Muscle layer of colon (tissue), 2 donors: ENCODE measurements around the gene ADCY6.

ENCODE experiments used
- H3K27ac ChIP-seq: one replicate; pipeline ENCODE4 v1.7.0; 2013; ENCODE audit warnings: low read depth, mild to moderate bottlenecking, low read length, moderate library complexity
- H3K27me3 ChIP-seq, 2 donors: one replicate each; pipeline ENCODE4 v1.7.0; 2013; ENCODE audit warnings: low read length in 2 of 2, mild to moderate bottlenecking in 2 of 2; ENCODE audit not compliant: insufficient read depth in 2 of 2, control insufficient read depth in 1 of 2
- H3K36me3 ChIP-seq: one replicate; pipeline ENCODE4 v1.7.0; 2013; ENCODE audit warnings: mild to moderate bottlenecking, low read length; ENCODE audit not compliant: insufficient read depth
- H3K4me1 ChIP-seq: one replicate; pipeline ENCODE4 v1.7.0; 2013; ENCODE audit warnings: mild to moderate bottlenecking, low read length; ENCODE audit not compliant: insufficient read depth
- H3K4me3 ChIP-seq, 2 donors: one replicate each; pipeline ENCODE4 v1.7.0; 2013; ENCODE audit warnings: low read length in 2 of 2, low read depth in 1 of 2, mild to moderate bottlenecking in 1 of 2, moderate library complexity in 1 of 2
- H3K9ac ChIP-seq: one replicate; pipeline ENCODE4 v1.7.0; 2013; ENCODE audit warnings: low read length
- H3K9me3 ChIP-seq: one replicate; pipeline ENCODE4 v1.7.0; 2013; ENCODE audit warnings: mild to moderate bottlenecking, low read length
- donor health status: abdominal sarcoma.
- donor health status: Adenocarcinoma of cecum.

ADCY6 gene

DNA sequence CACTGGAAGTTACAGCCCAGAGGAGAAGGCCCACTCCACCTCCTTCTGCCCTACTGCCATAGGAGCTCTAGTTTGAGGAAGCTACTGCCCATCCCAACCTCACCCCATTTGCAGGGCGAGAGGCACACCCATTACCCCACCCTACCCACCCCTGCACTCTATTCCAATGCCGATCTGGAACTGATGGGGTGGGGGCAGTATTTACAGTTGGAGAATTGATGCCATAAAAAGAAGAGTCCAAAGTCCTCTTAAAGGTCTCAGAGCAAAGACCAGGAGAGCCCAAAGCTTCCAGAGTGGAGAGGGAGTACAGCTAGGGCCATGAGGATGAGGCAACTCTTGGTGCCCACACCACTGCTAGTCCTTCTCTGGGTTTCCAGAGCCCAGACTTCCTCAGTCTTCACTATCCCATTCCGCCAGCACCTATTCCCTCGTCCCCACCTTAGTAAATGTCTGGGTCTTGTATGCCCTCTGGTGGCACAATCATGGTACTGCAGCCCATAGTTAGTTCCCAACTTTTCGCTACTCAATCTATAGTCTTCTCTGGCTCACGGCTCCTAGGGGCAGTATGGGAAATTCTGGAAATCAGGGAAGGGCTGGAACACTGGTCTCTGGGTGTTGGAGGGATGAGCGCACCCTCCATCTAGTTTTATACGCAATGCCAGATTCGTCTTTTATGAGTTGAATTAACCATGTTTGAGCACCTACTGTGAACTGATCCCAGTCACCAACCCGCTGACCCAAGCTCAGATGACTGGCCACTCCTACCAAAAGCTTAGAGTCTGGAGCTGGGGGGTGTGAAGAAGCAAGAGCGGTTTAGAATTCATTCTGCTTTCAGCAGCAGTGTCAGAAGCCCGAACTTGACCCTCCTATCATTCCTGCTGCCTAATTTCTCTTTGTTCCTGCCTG, 6.9 kb upstream of the ADCY6 start:
- H3K27ac ChIP-seq: no peak overlapping the region
- H3K27me3 ChIP-seq: peaks cover 0 to 9% of the 10 kb centered on the region in 2 donors
- H3K9me3 ChIP-seq: no peaks in the 10 kb centered on the region
- H3K4me1 ChIP-seq: peaks cover 6% of the 10 kb centered on the region
- H3K9ac ChIP-seq: no peak overlapping the region
- no peak overlapping the region for H3K4me3 ChIP-seq
- H3K36me3 ChIP-seq: no peaks in the 10 kb centered on the region

DNA sequence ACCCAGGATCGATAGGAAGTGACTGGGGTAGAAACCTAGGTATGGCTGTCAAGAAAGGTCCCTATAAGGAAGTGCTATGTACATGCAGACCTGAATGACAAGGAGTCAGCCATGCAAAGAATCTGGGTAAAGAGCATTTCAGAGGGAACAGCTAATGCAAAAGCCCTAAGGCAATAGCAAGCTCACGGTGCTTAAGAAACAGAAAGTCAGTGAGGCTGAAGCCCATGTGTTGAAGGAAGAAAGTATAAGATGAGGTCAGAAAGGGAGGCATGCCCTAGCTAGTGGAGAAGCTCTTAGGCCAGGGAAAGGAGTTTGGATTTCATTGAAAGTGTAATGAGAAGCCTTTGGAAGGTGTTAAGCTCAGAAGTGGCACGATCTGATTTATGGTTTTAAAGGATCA, 6.0 kb upstream of the ADCY6 start:
- no peak overlapping the region for H3K27ac ChIP-seq
- H3K9me3 ChIP-seq: no peaks in the 10 kb centered on the region
- no peak overlapping the region for H3K9ac ChIP-seq
- H3K27me3 ChIP-seq: no peaks in the 10 kb centered on the region
- no peak overlapping the region for H3K4me3 ChIP-seq
- H3K4me1 ChIP-seq: peaks cover 6% of the 10 kb centered on the region
- no peaks in the 10 kb centered on the region for H3K36me3 ChIP-seq

DNA sequence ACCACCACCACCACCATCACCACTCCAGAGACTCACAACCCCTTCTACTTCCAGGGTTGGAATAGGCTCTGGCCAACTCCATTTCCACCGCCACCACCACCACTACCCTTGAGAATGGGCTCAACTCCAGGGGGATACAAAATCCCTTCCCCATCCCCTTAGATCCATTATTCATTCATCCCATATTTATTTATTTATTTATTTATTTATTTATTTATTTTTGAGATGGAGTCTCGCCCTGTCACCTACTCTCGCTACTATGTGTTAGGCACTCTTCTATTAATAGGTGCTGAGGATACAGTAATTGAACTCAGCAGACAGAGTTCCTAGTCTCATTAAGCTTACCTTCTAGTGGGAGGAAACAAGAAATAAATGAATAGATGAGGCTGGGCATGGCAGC, 4.8 kb upstream of the ADCY6 start:
- Histone ChIP-seq H3K27ac (no peak overlapping the region), H3K27me3 (no peaks in the 10 kb centered on the region), H3K9ac (no peak overlapping the region), H3K9me3 (no peaks in the 10 kb centered on the region), H3K4me1 (peaks cover 6% of the 10 kb centered on the region), H3K4me3 (no peak overlapping the region), H3K36me3 (no peaks in the 10 kb centered on the region)

DNA sequence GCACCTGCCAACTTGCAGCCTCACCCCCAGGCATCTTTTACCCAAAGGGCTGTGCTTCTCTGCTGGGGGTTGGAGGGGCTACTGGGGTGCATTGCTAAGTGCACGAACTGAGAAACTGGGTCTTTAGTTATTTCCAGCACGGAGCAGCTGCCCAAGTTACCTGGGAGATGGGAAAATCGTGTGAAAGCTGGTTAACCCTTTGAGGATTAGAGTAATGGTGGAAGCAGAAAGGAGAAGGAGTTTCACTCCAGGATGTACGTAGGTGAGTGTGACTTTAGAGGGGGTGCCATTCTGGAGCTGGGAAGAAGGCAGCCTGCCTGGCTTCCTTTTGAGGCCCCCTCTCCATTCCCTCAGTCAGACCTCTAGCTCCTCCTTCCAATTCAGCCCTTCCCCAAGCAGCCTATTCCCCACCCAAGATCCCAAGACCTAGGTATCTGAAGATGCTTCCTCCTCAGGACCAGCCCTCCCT, 1.0 kb upstream of the ADCY6 start:
- H3K27me3 ChIP-seq: no peaks in the 10 kb centered on the region
- no peaks in the 10 kb centered on the region for H3K36me3 ChIP-seq
- peaks cover 15% of the 10 kb centered on the region for H3K4me1 ChIP-seq
- no peak overlapping the region for H3K9ac ChIP-seq
- peak overlapping the region; percentile 39 to 99 for H3K4me3 ChIP-seq
- H3K9me3 ChIP-seq: no peaks in the 10 kb centered on the region
- H3K27ac ChIP-seq: peak overlapping the region; percentile 63

DNA sequence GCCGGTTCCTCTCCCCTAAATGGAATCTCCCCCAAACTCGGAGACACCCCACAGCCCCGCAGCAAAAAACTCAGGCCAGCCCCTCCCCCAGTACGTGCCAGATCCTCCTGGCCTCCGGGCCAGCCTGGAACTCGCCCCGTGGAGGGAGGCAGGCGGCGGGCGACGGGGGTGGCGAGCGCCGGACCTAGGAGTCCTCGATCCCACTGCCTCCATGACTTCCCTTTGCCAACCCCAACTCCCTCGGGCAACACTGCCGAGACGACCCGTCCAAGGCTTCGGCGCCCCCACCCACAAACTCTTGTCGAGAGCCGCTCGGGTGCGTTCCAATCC, 400 bp downstream of the ADCY6 start:
- H3K27me3 ChIP-seq: no peaks in the 10 kb centered on the region
- H3K27ac ChIP-seq: peak overlapping the region; percentile 76
- H3K4me1 ChIP-seq: peaks cover 15% of the 10 kb centered on the region
- peak overlapping the region; percentile 80 for H3K9ac ChIP-seq
- H3K4me3 ChIP-seq: peak overlapping the region; percentile 74 to 81
- no peaks in the 10 kb centered on the region for H3K9me3 ChIP-seq
- no peaks in the 10 kb centered on the region for H3K36me3 ChIP-seq

DNA sequence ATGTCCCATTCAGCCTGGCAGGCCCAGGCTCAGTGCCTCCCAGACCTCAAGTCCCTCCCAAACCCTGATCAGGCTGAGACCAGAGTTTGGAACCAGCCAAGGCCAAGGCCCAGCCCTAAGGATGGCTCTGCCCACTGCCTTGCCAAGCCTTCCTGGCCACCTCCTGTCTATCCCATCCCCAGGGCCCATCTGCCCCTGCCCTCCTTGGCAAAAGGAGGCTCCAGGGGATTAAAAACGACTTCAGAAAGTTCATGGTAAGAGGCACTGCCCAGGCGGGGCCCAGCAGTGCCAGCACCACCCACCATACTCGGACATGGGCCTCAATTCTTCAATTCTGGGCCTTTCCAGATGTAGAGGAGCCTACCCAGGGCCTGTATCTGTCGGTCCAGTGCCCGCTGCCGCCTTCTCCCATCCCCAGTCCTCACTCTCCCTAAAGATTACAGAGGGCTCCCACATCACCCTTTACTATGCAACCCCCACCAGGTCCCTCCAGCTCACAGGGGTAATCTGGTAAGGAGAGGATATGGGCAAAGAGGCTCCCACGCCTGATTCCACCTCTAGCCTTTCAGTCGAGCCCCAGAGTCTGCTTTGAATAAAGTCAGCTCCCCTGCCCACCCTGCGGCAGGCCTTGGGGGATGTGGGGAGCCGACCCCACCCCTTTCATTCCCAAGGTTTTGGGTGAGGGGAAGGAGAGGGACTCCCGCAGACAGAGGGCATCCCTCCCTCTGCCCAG, 932 bp downstream of the ADCY6 start:
- no peaks in the 10 kb centered on the region for H3K9me3 ChIP-seq

DNA sequence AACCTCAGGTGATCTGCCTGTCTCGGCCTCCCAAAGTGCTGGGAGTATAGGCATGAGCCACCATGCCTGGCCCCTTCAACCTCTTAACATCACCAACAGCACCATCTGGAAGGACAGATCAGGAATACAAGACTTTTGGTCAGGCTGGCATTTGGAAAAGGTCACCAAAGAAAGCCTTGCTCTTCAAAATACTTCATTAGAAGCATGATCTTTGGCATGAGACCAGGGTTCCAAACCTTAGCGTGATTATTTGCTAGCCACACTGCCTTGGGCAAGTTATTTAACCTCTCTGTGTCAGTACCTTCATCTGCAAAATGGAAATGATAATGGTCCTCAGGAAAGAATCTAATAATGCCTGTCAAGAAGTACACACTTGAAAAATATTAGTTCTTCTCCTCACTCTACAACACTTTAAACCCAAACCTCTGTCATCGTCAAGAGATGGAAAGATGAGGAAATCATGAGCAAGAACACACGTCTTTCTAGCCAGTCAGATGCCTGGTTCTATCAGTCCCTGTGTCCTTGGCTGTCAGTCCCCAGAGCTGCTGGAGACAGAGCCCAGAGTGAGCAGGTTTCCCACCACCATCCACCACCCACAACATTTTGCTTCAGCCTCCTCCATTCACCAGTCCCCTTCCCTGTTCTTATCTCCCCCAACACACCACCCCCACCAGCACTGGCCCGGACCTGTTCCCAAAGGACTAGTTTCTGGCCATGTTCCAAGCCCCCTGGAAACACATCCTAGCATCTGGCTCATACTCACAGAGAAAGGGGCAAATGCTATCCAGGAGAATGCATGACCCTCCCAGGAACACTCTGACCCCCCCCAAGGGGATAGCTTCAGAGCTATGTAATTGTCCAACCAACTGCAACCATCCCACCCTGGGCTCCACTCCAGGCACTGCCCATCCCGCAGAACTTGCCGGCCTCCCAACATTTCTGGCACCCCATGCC, 2.0 kb downstream of the ADCY6 start:
- Histone ChIP-seq H3K9ac (peak overlapping the region; percentile 80), H3K27ac (no peak overlapping the region), H3K4me3 (peak overlapping the region in 1 of 2 donors; percentile 81)

More for the DNA sequence above, 932 bp downstream of the ADCY6 start:
- H3K36me3 ChIP-seq: no peaks in the 10 kb centered on the region
- peak overlapping the region; percentile 74 to 81 for H3K4me3 ChIP-seq
- H3K9ac ChIP-seq: peak overlapping the region; percentile 80
- peak overlapping the region; percentile 76 for H3K27ac ChIP-seq
- peaks cover 15% of the 10 kb centered on the region for H3K4me1 ChIP-seq
- H3K27me3 ChIP-seq: no peaks in the 10 kb centered on the region

DNA sequence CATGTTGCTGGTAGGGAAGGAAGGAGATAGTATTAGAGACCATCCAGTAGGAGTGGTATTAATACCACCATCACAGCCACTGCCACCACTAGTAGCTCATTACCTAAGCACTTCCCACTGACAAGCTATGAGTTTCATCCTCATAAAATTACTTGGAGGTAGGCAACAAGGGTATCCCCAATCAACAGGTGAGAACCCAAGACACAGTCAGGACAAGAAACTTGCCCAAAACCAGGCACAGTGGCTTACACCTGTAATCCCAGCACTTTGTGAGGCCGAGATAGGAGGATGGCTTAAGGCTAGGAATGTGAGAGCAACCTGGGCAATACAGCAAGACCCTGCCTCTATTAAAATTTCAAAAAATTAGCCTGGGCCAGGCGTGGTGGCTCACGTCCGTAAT, 5.5 kb downstream of the ADCY6 start:
- H3K27ac ChIP-seq: no peak overlapping the region

More for the DNA sequence above, 2.0 kb downstream of the ADCY6 start:
- Histone ChIP-seq H3K4me1 (peaks cover 15% of the 10 kb centered on the region), H3K27me3 (no peaks in the 10 kb centered on the region), H3K36me3 (no peaks in the 10 kb centered on the region), H3K9me3 (no peaks in the 10 kb centered on the region)

DNA sequence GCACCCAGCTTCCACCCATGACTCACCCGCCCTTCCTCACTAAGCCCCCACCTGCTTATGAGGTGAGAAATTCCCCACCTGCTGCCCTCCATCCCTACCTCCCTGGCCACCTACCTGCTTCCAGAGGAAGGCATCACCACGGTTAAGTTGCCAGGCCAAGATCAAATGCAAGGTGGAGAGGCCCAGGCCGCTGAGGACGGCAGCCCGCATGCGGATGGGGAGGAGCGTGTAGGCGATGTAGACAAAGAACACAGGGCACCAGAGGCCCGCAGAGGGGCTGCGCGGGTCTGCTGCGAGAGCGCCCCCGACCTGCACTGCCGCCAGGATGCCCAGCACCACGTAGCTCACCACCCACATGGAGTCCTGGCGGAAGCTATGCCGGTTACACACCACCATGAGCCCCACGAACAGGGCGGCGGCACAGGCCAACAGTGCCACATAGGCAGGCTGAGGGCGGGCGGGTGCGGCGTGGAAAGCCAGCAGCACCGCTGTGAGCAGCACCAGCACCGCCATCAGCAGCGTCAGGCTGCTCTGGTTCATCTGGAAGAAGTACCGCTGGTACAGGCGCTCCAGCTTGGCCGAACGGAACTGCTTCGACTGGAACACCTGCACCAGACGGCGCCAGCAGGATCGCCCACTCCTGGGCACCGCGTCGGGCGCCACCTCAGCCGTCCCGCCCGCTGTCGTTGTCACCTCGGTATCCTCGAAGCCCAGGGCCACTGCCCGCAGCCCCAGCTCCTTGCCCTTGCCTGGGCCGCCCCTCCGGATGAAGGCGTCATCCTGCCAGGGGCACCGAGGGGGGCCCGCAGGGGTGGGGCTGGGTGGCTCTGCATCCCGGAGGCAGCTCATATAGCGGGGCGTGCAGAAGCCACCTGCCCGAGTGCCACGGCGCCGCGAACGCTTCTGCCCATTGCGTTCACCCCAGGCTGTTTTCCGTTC, 6.2 kb downstream of the ADCY6 start:
- no peak overlapping the region for H3K9ac ChIP-seq
- no peak overlapping the region for H3K4me3 ChIP-seq
- no peaks in the 10 kb centered on the region for H3K27me3 ChIP-seq
- H3K36me3 ChIP-seq: no peaks in the 10 kb centered on the region
- no peak overlapping the region for H3K27ac ChIP-seq
- H3K9me3 ChIP-seq: no peaks in the 10 kb centered on the region
- peaks cover 23% of the 10 kb centered on the region for H3K4me1 ChIP-seq

More for the DNA sequence above, 5.5 kb downstream of the ADCY6 start:
- Histone ChIP-seq H3K9me3 (no peaks in the 10 kb centered on the region), H3K27me3 (no peaks in the 10 kb centered on the region), H3K9ac (no peak overlapping the region), H3K36me3 (no peaks in the 10 kb centered on the region), H3K4me1 (peaks cover 25% of the 10 kb centered on the region), H3K4me3 (no peak overlapping the region)

DNA sequence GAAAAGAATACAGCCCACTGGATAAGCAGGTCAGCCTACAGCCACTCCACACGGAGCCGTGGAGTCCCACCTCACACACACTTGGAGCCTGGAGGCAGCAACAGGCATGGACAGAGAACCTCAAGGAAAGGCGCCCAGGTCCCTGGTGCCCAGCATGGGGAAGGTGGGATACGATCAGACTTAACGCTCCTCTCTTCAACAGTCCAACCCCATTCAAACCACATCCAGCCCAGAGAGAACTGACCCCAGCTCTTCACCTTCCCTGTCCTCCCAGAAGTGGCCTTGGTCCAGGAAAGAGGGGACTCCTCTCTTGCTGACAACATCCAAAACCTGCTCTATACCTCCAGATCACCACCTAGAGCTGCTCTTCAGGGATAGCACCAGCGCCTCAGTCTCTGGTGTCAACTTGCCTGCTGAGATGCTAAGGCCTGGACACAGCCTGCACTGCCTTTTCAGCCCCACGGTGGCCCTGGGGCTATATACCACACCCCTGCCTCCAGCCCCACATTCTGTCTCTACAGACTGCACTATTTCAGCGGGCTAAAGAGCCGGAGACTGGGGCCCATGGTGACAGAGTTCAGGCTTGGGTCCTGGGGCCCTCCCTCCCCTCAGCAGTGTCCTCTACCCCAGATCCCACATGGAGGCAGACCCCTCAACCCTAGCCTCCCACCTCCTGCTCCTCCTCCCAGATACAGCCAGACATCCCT, 7.0 kb downstream of the ADCY6 start:
- H3K4me3 ChIP-seq: no peak overlapping the region
- no peak overlapping the region for H3K9ac ChIP-seq
- H3K36me3 ChIP-seq: no peaks in the 10 kb centered on the region
- no peaks in the 10 kb centered on the region for H3K9me3 ChIP-seq
- H3K4me1 ChIP-seq: peaks cover 15% of the 10 kb centered on the region
- H3K27ac ChIP-seq: no peak overlapping the region
- H3K27me3 ChIP-seq: no peaks in the 10 kb centered on the region
